GM12878 (cell line): ENCODE results near the gene CYP8B1. TPM values are rescaled to one million over a fixed set of nuclear protein-coding genes. Genes with fewer than 3 reads are reported as not detected.

Experiments
- ATAC-seq: fragments of 200-7000 bp; cut with Tn5 transposase; 3 replicates; pipeline ENCODE4 v1.9.1; 2020; ENCODE audit warnings: mild to moderate bottlenecking, moderate library complexity
- BruUV-seq: library from RNA; stranded (reverse); fragments of 400-500 nt; replicated peaks from 2 replicates; lab custom pipeline; 2021; lab: Mats Ljungman, UMichigan
- CTCF ChIA-PET: fragments of 300-600 bp; sonication (Branson Sonifier 250); formaldehyde crosslinking; extraction: SDS; loops from one replicate; lab custom pipeline; 2021; ENCODE audit warnings: inconsistent platforms; lab: Yijun Ruan, JAX
- POLR2A ChIA-PET: fragments of 350-600 bp; formaldehyde crosslinking; extraction: SDS; loops from one replicate; lab custom pipeline; 2021; ENCODE audit warnings: inconsistent platforms; lab: Charles Lee
- RAD21 ChIA-PET: fragments of 300-600 bp; sonication (Branson Sonifier 250); formaldehyde crosslinking; loops from one replicate; lab custom pipeline; 2023; ENCODE audit warnings: antibody characterized with exemption; ENCODE audit not compliant: unreplicated experiment; lab: Charles Lee
- SMC1A ChIA-PET: fragments of 300-600 bp; sonication (Branson Sonifier 250); formaldehyde crosslinking; loops from one replicate; lab custom pipeline; 2023; ENCODE audit not compliant: unreplicated experiment, uncharacterized antibody; lab: Charles Lee
- DNase-seq: peaks from one replicate; pipeline ENCODE4 v3.0.0-alpha.2; 2011; ENCODE audit warnings: low read depth, low spot score
- FAIRE-seq: peaks from 3 replicates; lab custom pipeline; 2011; peaks lifted over from hg19 to GRCh38; lab: Jason Lieb, UNC
- H2AFZ ChIP-seq: 2 replicates; pipeline ENCODE4 v1.6.0; 2011; ENCODE audit warnings: low read depth, low read length, control low read depth; ENCODE audit not compliant: control insufficient read depth
- H3K27ac ChIP-seq: 2 replicates; pipeline ENCODE4 v1.5.1; 2011; ENCODE audit warnings: control low read depth; ENCODE audit not compliant: control insufficient read depth, insufficient read depth
- H3K27me3 ChIP-seq, 2 experiments: replicated peaks in 1 of 2; 2 replicates each; pipeline versions ENCODE4 v1.6.0 to v1.6.1; 2011; ENCODE audit warnings: low read length in 1 of 2; ENCODE audit not compliant: control insufficient read depth in 2 of 2, insufficient read depth in 2 of 2
- H3K36me3 ChIP-seq, 2 experiments: 2 replicates each; pipeline ENCODE4 v1.5.1; 2011; ENCODE audit warnings: low read length in 1 of 2; ENCODE audit not compliant: control insufficient read depth in 2 of 2, insufficient read depth in 2 of 2
- H3K4me1 ChIP-seq: 2 replicates; pipeline ENCODE4 v1.6.1; 2011; ENCODE audit warnings: mild to moderate bottlenecking, low read length, moderate library complexity, mixed read lengths; ENCODE audit not compliant: control insufficient read depth, insufficient read depth
- H3K4me2 ChIP-seq: 2 replicates; pipeline ENCODE4 v1.6.0; 2011; ENCODE audit warnings: control low read depth; ENCODE audit not compliant: control insufficient read depth, insufficient read depth
- H3K4me3 ChIP-seq: fragments of 200-600 bp; sonication (generic); 2 replicates; pipeline ENCODE4 v1.5.1; 2016
- H3K79me2 ChIP-seq: 2 replicates; pipeline ENCODE4 v1.6.0; 2011; ENCODE audit warnings: low read length; ENCODE audit not compliant: control insufficient read depth, insufficient read depth
- H3K9ac ChIP-seq: 2 replicates; pipeline ENCODE4 v1.8.0; 2011; ENCODE audit warnings: low read length, control low read depth, mixed read lengths; ENCODE audit not compliant: control insufficient read depth, insufficient read depth
- H3K9me3 ChIP-seq: replicated peaks from 3 replicates; pipeline ENCODE4 v1.5.1; 2011; ENCODE audit warnings: mild to moderate bottlenecking, low read length; ENCODE audit not compliant: control insufficient read depth, insufficient read depth
- H4K20me1 ChIP-seq: 2 replicates; pipeline ENCODE4 v1.6.0; 2011; ENCODE audit not compliant: control insufficient read depth, insufficient read depth
- ATF7 ChIP-seq: fragments of 450-650 bp; IDR thresholded peaks from 2 replicates; pipeline ENCODE4 v1.6.1; 2016; ENCODE audit warnings: low read depth, mild to moderate bottlenecking
- IKZF1 ChIP-seq: fragments of 450-650 bp; conservative IDR thresholded peaks from 2 replicates; pipeline ENCODE4 v1.6.1; 2017; ENCODE audit warnings: antibody characterized with exemption, mild to moderate bottlenecking
- JUNB ChIP-seq: IDR thresholded peaks from 2 replicates; pipeline ENCODE4 v1.6.1; 2016; ENCODE audit warnings: antibody characterized with exemption, mild to moderate bottlenecking
- RAD51 ChIP-seq: fragments of 450-650 bp; IDR thresholded peaks from 2 replicates; pipeline ENCODE4 v1.6.1; 2016; ENCODE audit warnings: moderate library complexity, mild to moderate bottlenecking, inconsistent platforms
- SIN3A ChIP-seq: IDR thresholded peaks from 2 replicates; pipeline ENCODE4 v1.6.1; 2012; ENCODE audit warnings: low read depth, low read length, improper control_type of control experiment
- SP1 ChIP-seq: IDR thresholded peaks from one replicate; pipeline ENCODE4 v1.6.1; 2011; ENCODE audit warnings: low read depth, low read length
- SREBF2 ChIP-seq: IDR thresholded peaks from 2 replicates; pipeline ENCODE4 v1.6.1; 2012; ENCODE audit warnings: mild to moderate bottlenecking, low read length
- SRF ChIP-seq, 2 experiments: IDR thresholded peaks; 2 replicates each; pipeline ENCODE4 v1.6.1; 2011; ENCODE audit warnings: low read depth in 2 of 2, low read length in 2 of 2, mild to moderate bottlenecking in 1 of 2, moderate library complexity in 1 of 2
- STAT1 ChIP-seq: fragments of 450-650 bp; conservative IDR thresholded peaks from 2 replicates; pipeline ENCODE4 v1.6.1; 2014; ENCODE audit warnings: antibody characterized with exemption, mild to moderate bottlenecking
- WGBS: methylation state at CpG from one replicate; pipeline ENCODE4 v1.1.6; 2016; ENCODE audit warnings: low lambda C conversion rate; ENCODE audit not compliant: insufficient replicate concordance, insufficient coverage; ENCODE audit errors: missing lambda C conversion rate; 5-methylcytosine and 5-hydroxymethylcytosine counted together
- in situ Hi-C: fragments of 300-500 bp; cut with MboI; formaldehyde crosslinking; loops from 9 replicates; pipeline ENCODE4 v1.14.3; 2018; ENCODE audit warnings: mixed read lengths
- intact Hi-C: fragments of 100-400 bp; cut with micrococcal nuclease; formaldehyde crosslinking; loops from one replicate; pipeline ENCODE4 v1.14.2; 2022; ENCODE audit not compliant: unreplicated experiment
- polyA plus RNA-seq, 11 experiments: library from polyadenylated mRNA; depleted of rRNA in 4 of 11; unstranded in 6 of 11; stranded (reverse) in 5 of 11; fragments of >200 nt; fragmentation: Nextera tagmentation in 4 of 11; fragmentation: Illumina TruSeq in 1 of 11; extraction: Ambion mirVana in 4 of 11; extraction: Trizol in 1 of 11; gene quantifications; 1 replicate in 1 of 11; 2 replicates in 10 of 11; pipeline versions ENCODE4 v1.2.1 to v1.2.3, GENCODE V29; 2011 to 2016; ENCODE audit warnings: inconsistent platforms in 2 of 11, missing spikeins in 2 of 11, low read depth in 1 of 11
- total RNA-seq, 4 experiments: library from RNA; depleted of rRNA in 3 of 4; stranded (reverse); fragments of >200 nt in 3 of 4; fragmentation: Illumina TruSeq in 1 of 4; extraction: Trizol in 1 of 4; gene quantifications; 2 replicates each; pipeline versions ENCODE4 v1.2.1 to v1.2.3, GENCODE V29; 2013 to 2021
- TF ChIP-seq, protein P1 (sequence below): IDR thresholded peaks from 2 replicates; pipeline ENCODE4 v1.6.1; 2011; ENCODE audit warnings: borderline replicate concordance, low read depth, mild to moderate bottlenecking, moderate library complexity, low read length; ENCODE audit not compliant: insufficient read depth, poor library complexity, severe bottlenecking
- TF ChIP-seq, protein P2 (sequence below): fragments of 150-350 bp; IDR thresholded peaks from 2 replicates; pipeline ENCODE4 v1.6.1; 2014; ENCODE audit warnings: mild to moderate bottlenecking, low read depth, low read length
- TF ChIP-seq, protein P3 (sequence below): fragments of 450-650 bp; IDR thresholded peaks from 2 replicates; pipeline ENCODE4 v1.6.1; 2017; ENCODE audit warnings: mild to moderate bottlenecking, moderate library complexity
- TF ChIP-seq, protein P4 (sequence below): fragments of 450-650 bp; IDR thresholded peaks from 2 replicates; pipeline ENCODE4 v1.6.1; 2017; ENCODE audit warnings: mild to moderate bottlenecking, low read depth, inconsistent platforms; ENCODE audit not compliant: poor library complexity, severe bottlenecking

The CYP8B1 gene
- total and polyA plus RNA-seq, 10 of the 15 experiments (the other 5 are each of a cell fraction or from before 2014, with no cell fraction given) = 0.08 TPM; not detected in 9

DNA sequence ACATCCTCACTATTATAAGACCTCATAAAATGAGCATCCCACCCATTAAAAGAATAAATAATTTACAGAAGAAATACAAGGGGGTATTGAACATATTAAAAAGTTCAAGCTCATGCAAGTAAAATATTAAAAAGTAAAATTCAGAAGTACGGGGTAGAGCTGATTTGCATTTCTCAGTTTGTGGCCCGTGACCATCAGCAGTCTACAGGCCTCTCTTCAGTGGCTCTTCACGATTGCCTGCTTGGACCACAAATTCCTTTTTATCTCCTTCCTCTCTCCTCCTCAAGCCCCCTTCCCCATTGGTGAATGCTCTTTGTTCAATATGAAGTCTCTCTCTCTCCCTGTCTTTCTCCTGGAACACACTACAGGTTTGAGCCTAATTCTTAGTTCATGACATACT, 19.1 kb downstream of the CYP8B1 start (continued):
- TF ChIP-seq RAD51 (no peak), JUNB (no peak), SIN3A (no peak)

DNA sequence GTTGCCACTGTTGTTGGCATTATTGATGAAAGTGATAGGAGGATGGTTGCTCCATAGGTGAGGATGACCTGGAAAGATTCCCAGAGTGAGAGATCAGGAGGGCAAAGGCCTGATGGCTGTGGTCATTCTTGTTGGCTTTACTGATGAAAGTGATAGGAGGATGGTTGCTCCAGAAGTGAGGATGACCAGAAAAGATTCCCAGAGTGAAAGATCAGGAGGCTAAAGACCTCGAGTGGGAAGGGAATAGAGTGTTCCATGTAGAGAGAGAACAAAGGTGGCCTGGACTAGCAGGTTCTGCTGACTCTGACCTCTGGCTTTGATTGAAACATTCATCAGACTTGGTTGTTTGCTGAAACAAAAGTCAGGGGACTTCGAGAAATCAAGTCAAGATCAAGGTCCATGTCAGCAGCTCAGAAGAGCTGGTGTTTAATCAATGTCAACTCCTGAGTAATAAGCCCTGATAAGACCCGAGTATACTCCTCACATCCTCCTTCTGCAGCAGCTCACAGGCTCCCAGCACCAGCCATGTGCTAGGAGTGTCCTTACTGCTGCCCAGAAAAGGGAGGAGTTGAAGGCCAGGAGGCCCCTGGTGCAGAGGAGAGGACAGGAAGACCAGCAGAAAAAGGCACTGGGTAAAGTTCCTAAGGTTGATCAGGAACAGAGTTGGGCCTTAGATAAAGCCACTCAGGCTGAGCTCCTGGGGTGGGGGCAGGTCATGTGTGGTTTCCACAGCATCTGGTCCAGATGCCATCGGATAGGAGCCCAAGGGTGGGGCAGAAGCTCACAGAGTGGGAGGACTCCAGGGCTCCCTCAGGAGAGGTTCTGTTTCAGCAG, 19.9 kb downstream of the CYP8B1 start:
- intact Hi-C loops (no loop called here), in situ Hi-C loops (no loop called here)
- H3K27me3 ChIP-seq = no peaks in the 10 kb centered on the region
- CTCF ChIA-PET = interaction anchor here (1.2 kb wide), 1 partner anchor 25 kb away, joined by 4 read pairs; no protein-coding TSS in a partner anchor
- ATAC-seq (no peak), DNase-seq (no peak), FAIRE-seq (no peak)
- RAD21 ChIA-PET = no interaction called here
- no peak overlapping the region for H3K9ac ChIP-seq
- SMC1A ChIA-PET = no interaction called here
- no peaks in the 10 kb centered on the region for H4K20me1 ChIP-seq
- H3K79me2 ChIP-seq = no peaks in the 10 kb centered on the region
- H3K4me3 ChIP-seq = no peak overlapping the region
- no peaks in the 10 kb centered on the region for H3K9me3 ChIP-seq
- POLR2A ChIA-PET = no interaction called here
- H3K36me3 ChIP-seq = no peaks in the 10 kb centered on the region
- BruUV-seq = no TSS peak
- WGBS = 20% methylated on average over 4 of the region's 4 CpGs
- H2AFZ ChIP-seq = no peak overlapping the region
- no peak overlapping the region for H3K4me2 ChIP-seq
- H3K27ac ChIP-seq = no peak overlapping the region
- no peaks in the 10 kb centered on the region for H3K4me1 ChIP-seq
- TF ChIP-seq, protein P1, sequence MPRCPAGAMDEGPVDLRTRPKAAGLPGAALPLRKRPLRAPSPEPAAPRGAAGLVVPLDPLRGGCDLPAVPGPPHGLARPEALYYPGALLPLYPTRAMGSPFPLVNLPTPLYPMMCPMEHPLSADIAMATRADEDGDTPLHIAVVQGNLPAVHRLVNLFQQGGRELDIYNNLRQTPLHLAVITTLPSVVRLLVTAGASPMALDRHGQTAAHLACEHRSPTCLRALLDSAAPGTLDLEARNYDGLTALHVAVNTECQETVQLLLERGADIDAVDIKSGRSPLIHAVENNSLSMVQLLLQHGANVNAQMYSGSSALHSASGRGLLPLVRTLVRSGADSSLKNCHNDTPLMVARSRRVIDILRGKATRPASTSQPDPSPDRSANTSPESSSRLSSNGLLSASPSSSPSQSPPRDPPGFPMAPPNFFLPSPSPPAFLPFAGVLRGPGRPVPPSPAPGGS = no peak
- TF ChIP-seq STAT1 (no peak), IKZF1 (no peak), SREBF2 (no peak), ATF7 (no peak), SP1 (no peak), SRF (IDR thresholded peaks at IDR 0.05; ENCODE audit: low read depth in 2 of 2, low read length in 2 of 2) (no peak)
- TF ChIP-seq, protein P2, sequence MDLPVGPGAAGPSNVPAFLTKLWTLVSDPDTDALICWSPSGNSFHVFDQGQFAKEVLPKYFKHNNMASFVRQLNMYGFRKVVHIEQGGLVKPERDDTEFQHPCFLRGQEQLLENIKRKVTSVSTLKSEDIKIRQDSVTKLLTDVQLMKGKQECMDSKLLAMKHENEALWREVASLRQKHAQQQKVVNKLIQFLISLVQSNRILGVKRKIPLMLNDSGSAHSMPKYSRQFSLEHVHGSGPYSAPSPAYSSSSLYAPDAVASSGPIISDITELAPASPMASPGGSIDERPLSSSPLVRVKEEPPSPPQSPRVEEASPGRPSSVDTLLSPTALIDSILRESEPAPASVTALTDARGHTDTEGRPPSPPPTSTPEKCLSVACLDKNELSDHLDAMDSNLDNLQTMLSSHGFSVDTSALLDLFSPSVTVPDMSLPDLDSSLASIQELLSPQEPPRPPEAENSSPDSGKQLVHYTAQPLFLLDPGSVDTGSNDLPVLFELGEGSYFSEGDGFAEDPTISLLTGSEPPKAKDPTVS = no peak
- TF ChIP-seq, protein P3, sequence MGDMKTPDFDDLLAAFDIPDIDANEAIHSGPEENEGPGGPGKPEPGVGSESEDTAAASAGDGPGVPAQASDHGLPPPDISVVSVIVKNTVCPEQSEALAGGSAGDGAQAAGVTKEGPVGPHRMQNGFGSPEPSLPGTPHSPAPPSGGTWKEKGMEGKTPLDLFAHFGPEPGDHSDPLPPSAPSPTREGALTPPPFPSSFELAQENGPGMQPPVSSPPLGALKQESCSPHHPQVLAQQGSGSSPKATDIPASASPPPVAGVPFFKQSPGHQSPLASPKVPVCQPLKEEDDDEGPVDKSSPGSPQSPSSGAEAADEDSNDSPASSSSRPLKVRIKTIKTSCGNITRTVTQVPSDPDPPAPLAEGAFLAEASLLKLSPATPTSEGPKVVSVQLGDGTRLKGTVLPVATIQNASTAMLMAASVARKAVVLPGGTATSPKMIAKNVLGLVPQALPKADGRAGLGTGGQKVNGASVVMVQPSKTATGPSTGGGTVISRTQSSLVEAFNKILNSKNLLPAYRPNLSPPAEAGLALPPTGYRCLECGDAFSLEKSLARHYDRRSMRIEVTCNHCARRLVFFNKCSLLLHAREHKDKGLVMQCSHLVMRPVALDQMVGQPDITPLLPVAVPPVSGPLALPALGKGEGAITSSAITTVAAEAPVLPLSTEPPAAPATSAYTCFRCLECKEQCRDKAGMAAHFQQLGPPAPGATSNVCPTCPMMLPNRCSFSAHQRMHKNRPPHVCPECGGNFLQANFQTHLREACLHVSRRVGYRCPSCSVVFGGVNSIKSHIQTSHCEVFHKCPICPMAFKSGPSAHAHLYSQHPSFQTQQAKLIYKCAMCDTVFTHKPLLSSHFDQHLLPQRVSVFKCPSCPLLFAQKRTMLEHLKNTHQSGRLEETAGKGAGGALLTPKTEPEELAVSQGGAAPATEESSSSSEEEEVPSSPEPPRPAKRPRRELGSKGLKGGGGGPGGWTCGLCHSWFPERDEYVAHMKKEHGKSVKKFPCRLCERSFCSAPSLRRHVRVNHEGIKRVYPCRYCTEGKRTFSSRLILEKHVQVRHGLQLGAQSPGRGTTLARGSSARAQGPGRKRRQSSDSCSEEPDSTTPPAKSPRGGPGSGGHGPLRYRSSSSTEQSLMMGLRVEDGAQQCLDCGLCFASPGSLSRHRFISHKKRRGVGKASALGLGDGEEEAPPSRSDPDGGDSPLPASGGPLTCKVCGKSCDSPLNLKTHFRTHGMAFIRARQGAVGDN = no peak
- TF ChIP-seq, protein P4, sequence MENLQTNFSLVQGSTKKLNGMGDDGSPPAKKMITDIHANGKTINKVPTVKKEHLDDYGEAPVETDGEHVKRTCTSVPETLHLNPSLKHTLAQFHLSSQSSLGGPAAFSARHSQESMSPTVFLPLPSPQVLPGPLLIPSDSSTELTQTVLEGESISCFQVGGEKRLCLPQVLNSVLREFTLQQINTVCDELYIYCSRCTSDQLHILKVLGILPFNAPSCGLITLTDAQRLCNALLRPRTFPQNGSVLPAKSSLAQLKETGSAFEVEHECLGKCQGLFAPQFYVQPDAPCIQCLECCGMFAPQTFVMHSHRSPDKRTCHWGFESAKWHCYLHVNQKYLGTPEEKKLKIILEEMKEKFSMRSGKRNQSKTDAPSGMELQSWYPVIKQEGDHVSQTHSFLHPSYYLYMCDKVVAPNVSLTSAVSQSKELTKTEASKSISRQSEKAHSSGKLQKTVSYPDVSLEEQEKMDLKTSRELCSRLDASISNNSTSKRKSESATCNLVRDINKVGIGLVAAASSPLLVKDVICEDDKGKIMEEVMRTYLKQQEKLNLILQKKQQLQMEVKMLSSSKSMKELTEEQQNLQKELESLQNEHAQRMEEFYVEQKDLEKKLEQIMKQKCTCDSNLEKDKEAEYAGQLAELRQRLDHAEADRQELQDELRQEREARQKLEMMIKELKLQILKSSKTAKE = no peak
